Measurements from ENCODE around the gene PLK2. TPM values are rescaled to one million over a fixed set of nuclear protein-coding genes. Genes with fewer than 3 reads are reported as not detected.

The PLK2 gene
- total and polyA plus RNA-seq, 7 donors = 4.0 to 23.3 (median 7.2) TPM

- Histone ChIP-seq H3K9me3 (no peaks in the 10 kb centered on the region), H3K4me1 (no peaks in the 10 kb centered on the region), H3K36me3 (ENCODE audit: insufficient read depth in 1 of 2, low read depth in 1 of 2) (no peaks in the 10 kb centered on the region), H3K4me3 (no peak overlapping the region), H3K27me3 (ENCODE audit: insufficient read depth in 3 of 3, low read length in 2 of 3) (no peaks in the 10 kb centered on the region), H3K27ac (no peak overlapping the region)
- intact Hi-C loops (cut with DNase I) = no loop called here
- no peak for DNase-seq
- 45 to 64% (median 49%) methylated on average over 2 of the region's 2 CpGs for WGBS, 3 donors
- TF ChIP-seq CTCF (IDR thresholded peaks at IDR 0.05) = no peak
- ATAC-seq = no peak
Observed at GRCh38 chr5:58410441-58410840, 49.4 kb downstream of the PLK2 start.

- H3K36me3 ChIP-seq (ENCODE audit: insufficient read depth in 1 of 2, low read depth in 1 of 2) = no peaks in the 10 kb centered on the region
- intact Hi-C loops (cut with DNase I) = no loop called here
Observed at GRCh38 chr5:58407042-58407719, 52.7 kb downstream of the PLK2 start.

GRCh38 chr5:58406394-58406793 lies 53.5 kb downstream of the PLK2 start:
- H3K27me3 ChIP-seq (ENCODE audit: insufficient read depth in 3 of 3, low read length in 2 of 3) = no peaks in the 10 kb centered on the region
- no peaks in the 10 kb centered on the region for H3K36me3 ChIP-seq (ENCODE audit: insufficient read depth in 1 of 2, low read depth in 1 of 2)
- no peaks in the 10 kb centered on the region for H3K9me3 ChIP-seq
- H3K4me1 ChIP-seq = no peaks in the 10 kb centered on the region
- no peak overlapping the region for H3K27ac ChIP-seq
- no peak for TF ChIP-seq CTCF (IDR thresholded peaks at IDR 0.05)
- H3K4me3 ChIP-seq = no peak overlapping the region
- 69 to 79% (median 78%) methylated on average over 2 of the region's 2 CpGs for WGBS, 3 donors
- intact Hi-C loops (cut with DNase I) = no loop called here
- DNase-seq (no peak), ATAC-seq (no peak)

More at GRCh38 chr5:58407042-58407719, 52.7 kb downstream of the PLK2 start:
- TF ChIP-seq CTCF (IDR thresholded peaks at IDR 0.05) = no peak
- Histone ChIP-seq H3K27me3 (ENCODE audit: insufficient read depth in 3 of 3, low read length in 2 of 3) (no peaks in the 10 kb centered on the region), H3K27ac (no peak overlapping the region), H3K4me3 (no peak overlapping the region), H3K9me3 (no peaks in the 10 kb centered on the region), H3K4me1 (no peaks in the 10 kb centered on the region)
- DNase-seq (no peak), ATAC-seq (no peak)
- 82 to 93% (median 90%) methylated on average over 1 of the region's 1 CpG for WGBS, 3 donors

GRCh38 chr5:58405175-58405574 lies 54.7 kb downstream of the PLK2 start:
- H3K27me3 ChIP-seq (ENCODE audit: insufficient read depth in 3 of 3, low read length in 2 of 3) = no peaks in the 10 kb centered on the region
- 41 to 51% (median 43%) methylated on average over 2 of the region's 2 CpGs for WGBS, 3 donors
- no peak for TF ChIP-seq CTCF (IDR thresholded peaks at IDR 0.05)
- intact Hi-C loops (cut with DNase I) = no loop called here
- no peak overlapping the region for H3K4me3 ChIP-seq
- DNase-seq (no peak), ATAC-seq (no peak)
- H3K27ac ChIP-seq = no peak overlapping the region
- no peaks in the 10 kb centered on the region for H3K36me3 ChIP-seq (ENCODE audit: insufficient read depth in 1 of 2, low read depth in 1 of 2)
- no peaks in the 10 kb centered on the region for H3K9me3 ChIP-seq
- H3K4me1 ChIP-seq = no peaks in the 10 kb centered on the region

- DNase-seq (no peak), ATAC-seq (no peak)
- Histone ChIP-seq H3K27me3 (ENCODE audit: insufficient read depth in 3 of 3, low read length in 2 of 3) (no peaks in the 10 kb centered on the region), H3K9me3 (no peaks in the 10 kb centered on the region), H3K27ac (no peak overlapping the region), H3K4me3 (no peak overlapping the region), H3K36me3 (ENCODE audit: insufficient read depth in 1 of 2, low read depth in 1 of 2) (no peaks in the 10 kb centered on the region), H3K4me1 (no peaks in the 10 kb centered on the region)
- 81 to 95% (median 86%) methylated on average over 3 of the region's 3 CpGs for WGBS, 3 donors
- TF ChIP-seq CTCF (IDR thresholded peaks at IDR 0.05) = no peak
- intact Hi-C loops (cut with DNase I) = no loop called here
Observed at GRCh38 chr5:58404734-58405133, 55.2 kb downstream of the PLK2 start.
